Left lobe of liver (tissue), 2 donors: Measurements from ENCODE around the gene ZNF628. TPM values are rescaled to one million over a fixed set of nuclear protein-coding genes. Genes with fewer than 3 reads are reported as not detected.

Experiments used
- ATAC-seq: fragments of 200-7000 bp; cut with Tn5 transposase; one replicate; pipeline ENCODE4 v1.9.1; 2020; ENCODE audit warnings: mild to moderate bottlenecking, moderate library complexity
- DNase-seq: peaks from one replicate; pipeline ENCODE4 v3.0.0-alpha.2; 2020; ENCODE audit warnings: low spot score
- total RNA-seq: library from RNA; stranded (reverse); gene quantifications from one replicate; pipeline ENCODE4 v1.2.1, GENCODE V29; 2021
- donor health status: DM: no; HTN: no; CAD: no; lungs with moderate emphysema.
- donor health status: DM: no; HTN: yes; CAD: no.

The ZNF628 gene
- total RNA-seq, 1 donor from 2014 or later = 5.3 TPM

- ATAC-seq (no peak), DNase-seq (no peak)
Measured at GRCh38 chr19:55464662-55465054, 11.8 kb upstream of the ZNF628 start, which contains the start of gene C19orf85. TSS of gene C19orf85 (minus strand) at chr19:55464751. CDS start at chr19:55464554, 197 bp downstream.

GRCh38 chr19:55465460-55466240, 10.8 kb upstream of the ZNF628 start:
- DNase-seq (no peak), ATAC-seq (no peak)

- no peak for DNase-seq
- no peak for ATAC-seq
Measured at GRCh38 chr19:55466241-55466614, 10.2 kb upstream of the ZNF628 start.

GRCh38 chr19:55467236-55468053, 9.0 kb upstream of the ZNF628 start:
- peak; percentile 97 for ATAC-seq
- peak; percentile 83 for DNase-seq

- DNase-seq = no peak
- ATAC-seq = no peak
Measured at GRCh38 chr19:55468054-55468393, 8.4 kb upstream of the ZNF628 start.

GRCh38 chr19:55471266-55471665, 5.2 kb upstream of the ZNF628 start:
- ATAC-seq (no peak), DNase-seq (no peak)

- ATAC-seq (no peak), DNase-seq (no peak)
Measured at GRCh38 chr19:55472463-55472862, 4.0 kb upstream of the ZNF628 start.

GRCh38 chr19:55473225-55474012, 3.0 kb upstream of the ZNF628 start:
- DNase-seq (no peak), ATAC-seq (no peak)

GRCh38 chr19:55474269-55475265, 1.9 kb upstream of the ZNF628 start:
- DNase-seq (no peak), ATAC-seq (no peak)

- ATAC-seq (no peak), DNase-seq (no peak)
Measured at GRCh38 chr19:55477905-55478304, 1.5 kb downstream of the ZNF628 start.

- ATAC-seq = no peak
- DNase-seq = no peak
Measured at GRCh38 chr19:55478364-55478763, 1.9 kb downstream of the ZNF628 start.

GRCh38 chr19:55479045-55479444, 2.6 kb downstream of the ZNF628 start:
- ATAC-seq (no peak), DNase-seq (no peak)

- no peak for DNase-seq
- ATAC-seq = no peak
Measured at GRCh38 chr19:55479451-55480230, 3.2 kb downstream of the ZNF628 start.

- no peak for ATAC-seq
Measured at GRCh38 chr19:55481148-55481793, 4.9 kb downstream of the ZNF628 start.

GRCh38 chr19:55481794-55482155, 5.4 kb downstream of the ZNF628 start:
- DNase-seq (no peak), ATAC-seq (no peak)

More at GRCh38 chr19:55481148-55481793, 4.9 kb downstream of the ZNF628 start:
- no peak for DNase-seq

GRCh38 chr19:55482156-55482961, 5.9 kb downstream of the ZNF628 start:
- no peak for ATAC-seq
- DNase-seq = no peak

- no peak for ATAC-seq
- no peak for DNase-seq
Measured at GRCh38 chr19:55482967-55483705, 6.7 kb downstream of the ZNF628 start.
